Activated T-cell treated with anti-CD3 and anti-CD28 coated beads, Interleukin-2, amount 50 U/mL, for 4 hours (primary cell): Measurements from ENCODE around the gene YTHDF1. TPM values are rescaled to one million over a fixed set of nuclear protein-coding genes. Genes with fewer than 3 reads are reported as not detected.
A peak's percentile ranks its signal among the peaks of the same experiment; 100 is the strongest.
"Not testable (repeated sequence)": the region's sequence is repeated elsewhere in the genome, so short reads cannot be mapped to it uniquely, and the experiment has no call there.

Experiments used
- ATAC-seq, 2 donors: fragments of 200-7000 bp; cut with Tn5 transposase; one replicate each; pipeline ENCODE4 v1.10.0; 2021
- DNase-seq: peaks from one replicate; pipeline ENCODE4 v3.0.0-alpha.2; 2020
- H3K27me3 Mint-ChIP-seq: one replicate; pipeline ENCODE4 v1.8.0; 2021; ENCODE audit warnings: low read depth, mixed read lengths
- H3K36me3 Mint-ChIP-seq: one replicate; pipeline ENCODE4 v1.8.0; 2022; ENCODE audit warnings: mixed read lengths; ENCODE audit not compliant: insufficient read depth
- H3K4me1 Mint-ChIP-seq: one replicate; pipeline ENCODE4 v1.8.0; 2021; ENCODE audit warnings: low read depth, mixed read lengths
- H3K4me3 Mint-ChIP-seq: one replicate; pipeline ENCODE4 v1.8.0; 2021; ENCODE audit warnings: mild to moderate bottlenecking, moderate library complexity, mixed read lengths
- H3K9me3 Mint-ChIP-seq: one replicate; pipeline ENCODE4 v1.8.0; 2021; ENCODE audit warnings: mixed read lengths
- total RNA-seq, 3 donors: library from RNA; stranded (reverse); gene quantifications; one replicate each; pipeline ENCODE4 v1.2.1, GENCODE V29; 2021

Gene YTHDF1
- total RNA-seq, 3 donors from 2014 or later, result 53.5 to 59.6 (median 55.6) TPM

GRCh38 chr20:63226042-63226943, 10.4 kb upstream of the YTHDF1 start:
- Mint-ChIP-seq H3K4me3 (no peak overlapping the region), H3K9me3 (no peaks in the 10 kb centered on the region), H3K27me3 (peaks cover 24% of the 10 kb centered on the region), H3K4me1 (no peaks in the 10 kb centered on the region), H3K36me3 (no peaks in the 10 kb centered on the region)
- ATAC-seq (no peak), DNase-seq (no peak)

- no peaks in the 10 kb centered on the region for H3K4me1 Mint-ChIP-seq
- DNase-seq (no peak), ATAC-seq (no peak)
- H3K36me3 Mint-ChIP-seq, result no peaks in the 10 kb centered on the region
- peaks cover 15% of the 10 kb centered on the region for H3K27me3 Mint-ChIP-seq
- no peaks in the 10 kb centered on the region for H3K9me3 Mint-ChIP-seq
- no peak overlapping the region for H3K4me3 Mint-ChIP-seq
Observed at GRCh38 chr20:63225082-63225454, 9.1 kb upstream of the YTHDF1 start.

- Mint-ChIP-seq H3K4me1 (no peaks in the 10 kb centered on the region), H3K27me3 (peaks cover 14% of the 10 kb centered on the region), H3K4me3 (no peak overlapping the region), H3K36me3 (no peaks in the 10 kb centered on the region), H3K9me3 (no peaks in the 10 kb centered on the region)
- DNase-seq (no peak), ATAC-seq (no peak)
Observed at GRCh38 chr20:63224412-63225081, 8.6 kb upstream of the YTHDF1 start.

- no peaks in the 10 kb centered on the region for H3K36me3 Mint-ChIP-seq
- no peaks in the 10 kb centered on the region for H3K9me3 Mint-ChIP-seq
- ATAC-seq, result no peak
Observed at GRCh38 chr20:63223826-63224207, 7.9 kb upstream of the YTHDF1 start.

GRCh38 chr20:63223121-63223825, 7.3 kb upstream of the YTHDF1 start:
- Mint-ChIP-seq H3K4me1 (no peaks in the 10 kb centered on the region), H3K4me3 (no peak overlapping the region), H3K27me3 (peaks cover 6% of the 10 kb centered on the region), H3K36me3 (no peaks in the 10 kb centered on the region), H3K9me3 (no peaks in the 10 kb centered on the region)
- ATAC-seq (peak; percentile 72 to 79), DNase-seq (peak; percentile 32)

More at GRCh38 chr20:63223826-63224207, 7.9 kb upstream of the YTHDF1 start:
- no peak for DNase-seq
- Mint-ChIP-seq H3K27me3 (peaks cover 6% of the 10 kb centered on the region), H3K4me1 (no peaks in the 10 kb centered on the region), H3K4me3 (no peak overlapping the region)

- no peak for ATAC-seq
- Mint-ChIP-seq H3K4me1 (no peaks in the 10 kb centered on the region), H3K27me3 (peaks cover 6% of the 10 kb centered on the region), H3K4me3 (no peak overlapping the region), H3K36me3 (no peaks in the 10 kb centered on the region), H3K9me3 (no peaks in the 10 kb centered on the region)
- no peak for DNase-seq
Observed at GRCh38 chr20:63222541-63222940, 6.6 kb upstream of the YTHDF1 start.

- H3K27me3 Mint-ChIP-seq, DNase-seq, H3K9me3 Mint-ChIP-seq, H3K4me1 Mint-ChIP-seq, H3K4me3 Mint-ChIP-seq, H3K36me3 Mint-ChIP-seq, ATAC-seq: not testable (repeated sequence)
Observed at GRCh38 chr20:63221400-63222053, 5.6 kb upstream of the YTHDF1 start.

GRCh38 chr20:63220696-63221399, 4.9 kb upstream of the YTHDF1 start:
- Mint-ChIP-seq H3K36me3 (no peaks in the 10 kb centered on the region), H3K4me1 (peaks cover 6% of the 10 kb centered on the region), H3K9me3 (no peaks in the 10 kb centered on the region), H3K27me3 (peaks cover 6% of the 10 kb centered on the region), H3K4me3 (no peak overlapping the region)
- ATAC-seq (no peak), DNase-seq (no peak)

GRCh38 chr20:63219866-63220521, 4.1 kb upstream of the YTHDF1 start:
- Mint-ChIP-seq H3K36me3 (peaks cover 2% of the 10 kb centered on the region), H3K27me3 (peaks cover 6% of the 10 kb centered on the region), H3K4me1 (peaks cover 9% of the 10 kb centered on the region), H3K4me3 (no peak overlapping the region), H3K9me3 (no peaks in the 10 kb centered on the region)
- DNase-seq, result no peak
- ATAC-seq, result no peak

- Mint-ChIP-seq H3K27me3 (peaks cover 6% of the 10 kb centered on the region), H3K4me3 (no peak overlapping the region), H3K4me1 (peaks cover 14% of the 10 kb centered on the region), H3K9me3 (no peaks in the 10 kb centered on the region), H3K36me3 (peaks cover 6% of the 10 kb centered on the region)
- ATAC-seq (no peak), DNase-seq (no peak)
Observed at GRCh38 chr20:63219447-63219821, 3.5 kb upstream of the YTHDF1 start.

- Mint-ChIP-seq H3K9me3 (no peaks in the 10 kb centered on the region), H3K27me3 (peaks cover 6% of the 10 kb centered on the region), H3K36me3 (peaks cover 12% of the 10 kb centered on the region), H3K4me1 (peaks cover 20% of the 10 kb centered on the region), H3K4me3 (no peak overlapping the region)
- DNase-seq (no peak), ATAC-seq (no peak)
Observed at GRCh38 chr20:63218701-63219446, 2.9 kb upstream of the YTHDF1 start.

- Mint-ChIP-seq H3K4me1 (peaks cover 30% of the 10 kb centered on the region), H3K27me3 (peaks cover 6% of the 10 kb centered on the region), H3K9me3 (no peaks in the 10 kb centered on the region), H3K36me3 (peaks cover 20% of the 10 kb centered on the region), H3K4me3 (no peak overlapping the region)
- no peak for ATAC-seq
- no peak for DNase-seq
Observed at GRCh38 chr20:63217706-63218105, 1.8 kb upstream of the YTHDF1 start.
